HG03520 (cell line): ENCODE data around the gene CUBN.
"Not testable (repeated sequence)": the region's sequence is repeated elsewhere in the genome, so short reads cannot be mapped to it uniquely, and the experiment has no call there.

Experiments used
- ATAC-seq: cut with Tn5 transposase; IDR thresholded peaks from one replicate; pipeline ENCODE4 v1.9.1; 2021; ENCODE audit warnings: mild to moderate bottlenecking, moderate library complexity; ENCODE audit not compliant: unreplicated experiment

Gene CUBN

GRCh38 chr10:17022466-17022825 is 107.2 kb downstream of the CUBN start:
- no peak for ATAC-seq

GRCh38 chr10:17021656-17022465 is 107.8 kb downstream of the CUBN start:
- no peak for ATAC-seq

- no peak for ATAC-seq
Measured at GRCh38 chr10:17019696-17020095, 109.9 kb downstream of the CUBN start.

GRCh38 chr10:17013131-17013983 is 116.3 kb downstream of the CUBN start:
- not testable (repeated sequence) for ATAC-seq

- not testable (repeated sequence) for ATAC-seq
Measured at GRCh38 chr10:17012731-17013130, 116.9 kb downstream of the CUBN start.

GRCh38 chr10:17010363-17011145 is 119.1 kb downstream of the CUBN start:
- ATAC-seq = no peak

GRCh38 chr10:17009212-17009700 is 120.4 kb downstream of the CUBN start:
- ATAC-seq = no peak

- ATAC-seq = no peak
Measured at GRCh38 chr10:17007418-17007770, 122.2 kb downstream of the CUBN start.

GRCh38 chr10:17006631-17007417 is 122.8 kb downstream of the CUBN start:
- no peak for ATAC-seq

- ATAC-seq = no peak
Measured at GRCh38 chr10:17005621-17006566, 123.7 kb downstream of the CUBN start.

- no peak for ATAC-seq
Measured at GRCh38 chr10:17004801-17005380, 124.7 kb downstream of the CUBN start.

- ATAC-seq = no peak
Measured at GRCh38 chr10:17003651-17004286, 125.8 kb downstream of the CUBN start.

- no peak for ATAC-seq
Measured at GRCh38 chr10:17003151-17003550, 126.5 kb downstream of the CUBN start.

- ATAC-seq = peak; percentile 59
Measured at GRCh38 chr10:17001961-17002749, 127.5 kb downstream of the CUBN start.

- no peak for ATAC-seq
Measured at GRCh38 chr10:17001297-17001744, 128.3 kb downstream of the CUBN start.

- ATAC-seq = no peak
Measured at GRCh38 chr10:16999665-17000451, 129.8 kb downstream of the CUBN start.

- no peak for ATAC-seq
Measured at GRCh38 chr10:16996530-16996964, 133.1 kb downstream of the CUBN start.
